GM12864 (cell line): ENCODE data around the gene ANKS1A.
"Not testable (repeated sequence)": the region's sequence is repeated elsewhere in the genome, so short reads cannot be mapped to it uniquely, and the experiment has no call there.

Source experiments
- DNase-seq: peaks from one replicate; pipeline ENCODE4 v3.0.0-alpha.2; 2011; ENCODE audit warnings: low read depth
- H3K4me3 ChIP-seq: 2 replicates; pipeline ENCODE4 v1.5.1; 2011; ENCODE audit warnings: mild to moderate bottlenecking, low read depth, low read length, control low read depth
- TF ChIP-seq, protein P1 (sequence below): IDR thresholded peaks from 2 replicates; pipeline ENCODE4 v1.5.1; 2011; ENCODE audit warnings: low read depth, mild to moderate bottlenecking, moderate library complexity, low read length, control low read depth, inconsistent platforms; ENCODE audit errors: missing control alignments

Gene ANKS1A

DNA sequence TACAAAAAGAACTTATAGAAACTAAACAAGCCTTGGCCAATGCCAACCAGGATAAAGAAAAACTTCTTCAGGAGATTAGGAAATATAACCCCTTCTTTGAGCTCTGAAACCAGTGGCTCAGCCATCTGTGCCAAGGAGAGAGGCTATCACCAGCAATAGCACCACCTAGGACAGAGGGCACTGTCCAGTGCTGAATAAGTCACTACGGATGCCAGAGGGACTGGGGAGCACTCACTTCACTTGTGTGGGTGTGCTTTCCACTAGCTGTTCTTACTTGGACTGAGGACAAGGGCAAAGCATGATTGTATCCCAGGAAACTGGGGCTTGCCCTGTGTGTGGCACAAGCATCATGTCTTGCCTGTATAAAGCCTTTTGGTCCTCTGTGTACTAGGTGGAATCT lies 16.7 kb upstream of the ANKS1A start:
- no peak overlapping the region for H3K4me3 ChIP-seq
- no peak for DNase-seq
- TF ChIP-seq, protein P1, sequence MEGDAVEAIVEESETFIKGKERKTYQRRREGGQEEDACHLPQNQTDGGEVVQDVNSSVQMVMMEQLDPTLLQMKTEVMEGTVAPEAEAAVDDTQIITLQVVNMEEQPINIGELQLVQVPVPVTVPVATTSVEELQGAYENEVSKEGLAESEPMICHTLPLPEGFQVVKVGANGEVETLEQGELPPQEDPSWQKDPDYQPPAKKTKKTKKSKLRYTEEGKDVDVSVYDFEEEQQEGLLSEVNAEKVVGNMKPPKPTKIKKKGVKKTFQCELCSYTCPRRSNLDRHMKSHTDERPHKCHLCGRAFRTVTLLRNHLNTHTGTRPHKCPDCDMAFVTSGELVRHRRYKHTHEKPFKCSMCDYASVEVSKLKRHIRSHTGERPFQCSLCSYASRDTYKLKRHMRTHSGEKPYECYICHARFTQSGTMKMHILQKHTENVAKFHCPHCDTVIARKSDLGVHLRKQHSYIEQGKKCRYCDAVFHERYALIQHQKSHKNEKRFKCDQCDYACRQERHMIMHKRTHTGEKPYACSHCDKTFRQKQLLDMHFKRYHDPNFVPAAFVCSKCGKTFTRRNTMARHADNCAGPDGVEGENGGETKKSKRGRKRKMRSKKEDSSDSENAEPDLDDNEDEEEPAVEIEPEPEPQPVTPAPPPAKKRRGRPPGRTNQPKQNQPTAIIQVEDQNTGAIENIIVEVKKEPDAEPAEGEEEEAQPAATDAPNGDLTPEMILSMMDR = no peak

DNA sequence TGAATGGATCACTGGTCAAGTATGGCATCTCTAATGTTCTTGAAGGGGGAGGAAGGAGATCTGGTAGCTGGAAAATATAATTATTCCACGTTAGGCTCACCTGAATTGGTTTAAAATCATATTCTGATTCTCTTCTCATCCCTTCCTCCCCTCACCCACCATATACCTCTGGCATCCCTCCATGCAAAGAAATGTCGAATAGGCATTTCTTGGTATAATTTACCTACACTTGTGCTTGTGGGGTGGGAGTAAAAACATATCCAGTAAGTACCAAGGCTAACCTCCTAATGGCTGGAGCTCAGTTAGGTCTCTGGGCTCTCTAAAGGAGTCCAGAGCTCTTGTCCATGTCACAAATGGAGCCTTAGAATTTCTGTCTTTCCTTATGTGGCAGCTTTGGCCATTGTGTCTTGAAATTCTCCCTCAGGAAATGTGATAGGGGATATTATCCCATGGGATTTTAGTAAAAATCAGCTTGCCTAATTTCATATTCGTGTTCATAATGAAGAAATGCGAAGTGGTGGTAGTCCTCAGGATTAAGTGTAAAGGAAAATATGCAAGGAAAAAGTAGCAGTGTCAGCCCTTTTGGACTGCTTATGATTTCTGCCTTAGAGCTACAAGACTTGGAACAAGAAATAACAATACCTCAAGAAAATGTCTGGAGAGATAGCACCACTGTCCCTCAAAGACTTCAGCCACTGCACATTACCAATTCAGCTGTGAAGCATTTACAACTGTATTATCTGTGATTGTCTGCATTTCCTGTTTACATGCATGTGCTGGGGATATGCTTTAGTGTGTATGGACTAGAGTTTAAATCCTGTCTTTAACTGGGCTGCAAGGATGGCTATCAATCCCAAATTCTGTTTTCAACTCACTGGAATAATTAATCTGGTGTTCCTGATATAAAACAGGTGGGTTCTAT lies 13.5 kb upstream of the ANKS1A start:
- H3K4me3 ChIP-seq = no peak overlapping the region
- no peak for DNase-seq

DNA sequence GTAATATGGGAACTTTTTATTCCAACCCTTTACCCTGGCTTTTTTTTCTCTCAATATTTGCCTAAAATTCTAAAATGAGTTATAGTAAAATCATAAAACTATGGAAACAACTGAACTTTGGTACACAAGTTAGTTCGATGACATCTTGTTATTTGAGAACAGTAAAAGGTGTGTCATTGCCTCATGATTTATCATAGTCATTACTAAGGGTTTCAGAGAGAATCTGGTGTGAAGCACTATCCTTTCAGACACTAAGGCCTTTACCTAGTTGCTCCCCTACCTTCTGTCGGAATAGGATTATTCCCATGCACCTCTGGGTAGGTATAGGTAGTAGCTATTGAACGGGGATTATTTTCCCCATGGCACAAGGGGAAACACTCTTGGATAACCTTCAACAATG lies 12.6 kb upstream of the ANKS1A start:
- TF ChIP-seq, protein P1 = no peak
- DNase-seq = no peak
- no peak overlapping the region for H3K4me3 ChIP-seq

More for the DNA sequence above, 13.5 kb upstream of the ANKS1A start:
- TF ChIP-seq, protein P1 = no peak

DNA sequence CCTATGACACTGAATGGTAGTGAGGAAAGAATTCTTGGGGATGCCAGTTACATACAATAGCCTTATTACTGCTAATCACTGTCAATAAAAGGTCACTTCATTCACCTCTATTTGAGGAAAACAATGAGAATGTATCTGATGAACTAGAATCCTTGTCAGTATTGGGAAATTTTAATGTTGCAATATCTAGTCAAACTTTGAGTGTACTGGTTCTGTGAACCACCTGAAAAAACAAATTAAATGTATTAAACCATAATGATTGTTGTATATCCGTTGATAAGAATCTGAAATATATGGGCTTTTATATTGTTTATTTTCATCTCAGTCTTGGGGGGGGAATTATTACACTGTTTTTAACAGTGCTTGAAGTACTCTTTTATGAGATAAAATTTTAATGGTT lies 11.8 kb upstream of the ANKS1A start:
- DNase-seq = no peak
- no peak overlapping the region for H3K4me3 ChIP-seq
- TF ChIP-seq, protein P1 = no peak

DNA sequence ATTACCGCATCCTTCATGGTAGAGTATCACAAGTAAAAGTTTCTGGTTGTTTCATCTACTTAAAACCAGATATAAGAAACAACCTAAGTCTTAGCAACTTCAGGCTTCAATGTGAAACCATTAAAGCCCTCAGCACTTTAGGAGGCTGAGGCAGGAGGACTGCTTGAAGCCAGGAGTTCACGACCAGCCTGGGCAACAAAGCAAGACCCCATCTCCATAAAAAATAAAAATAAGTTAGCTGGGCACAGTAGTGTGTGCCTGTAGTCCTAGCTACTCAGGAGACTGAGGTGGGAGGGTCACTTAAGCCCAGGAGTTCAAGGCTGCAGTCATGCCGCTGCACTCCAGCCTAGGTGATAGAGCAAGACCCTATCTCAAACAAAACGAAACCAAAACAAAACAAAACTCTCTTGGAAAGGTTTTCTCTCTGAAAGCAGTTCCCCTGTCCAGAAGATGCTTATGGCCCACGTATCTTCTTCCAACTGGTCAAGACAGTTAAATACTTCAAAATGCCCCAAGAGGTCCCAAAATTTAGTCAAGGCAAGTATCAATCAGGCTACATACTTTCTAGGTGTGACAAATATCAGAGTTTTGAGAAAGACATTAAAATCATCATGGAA lies 11.1 kb upstream of the ANKS1A start:
- DNase-seq = no peak
- TF ChIP-seq, protein P1 = no peak
- no peak overlapping the region for H3K4me3 ChIP-seq

DNA sequence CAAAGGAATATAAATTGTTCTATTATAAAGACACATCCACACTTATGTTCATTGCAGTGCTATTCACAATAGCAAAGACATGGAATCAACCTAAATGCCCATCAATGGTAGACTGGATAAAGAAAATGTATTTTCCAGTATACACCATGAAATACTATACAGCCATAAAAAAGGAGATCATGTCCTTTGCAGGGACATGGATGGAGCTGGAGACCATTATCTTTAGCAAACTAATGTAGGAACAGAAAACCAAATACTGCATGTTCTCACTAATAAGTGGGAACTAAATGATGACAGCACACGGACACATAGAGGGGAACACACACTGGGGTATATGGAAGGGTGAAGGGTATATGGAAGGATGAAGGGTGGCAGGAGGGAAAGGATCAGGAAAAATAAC lies 5.0 kb upstream of the ANKS1A start:
- not testable (repeated sequence) for DNase-seq, H3K4me3 ChIP-seq

DNA sequence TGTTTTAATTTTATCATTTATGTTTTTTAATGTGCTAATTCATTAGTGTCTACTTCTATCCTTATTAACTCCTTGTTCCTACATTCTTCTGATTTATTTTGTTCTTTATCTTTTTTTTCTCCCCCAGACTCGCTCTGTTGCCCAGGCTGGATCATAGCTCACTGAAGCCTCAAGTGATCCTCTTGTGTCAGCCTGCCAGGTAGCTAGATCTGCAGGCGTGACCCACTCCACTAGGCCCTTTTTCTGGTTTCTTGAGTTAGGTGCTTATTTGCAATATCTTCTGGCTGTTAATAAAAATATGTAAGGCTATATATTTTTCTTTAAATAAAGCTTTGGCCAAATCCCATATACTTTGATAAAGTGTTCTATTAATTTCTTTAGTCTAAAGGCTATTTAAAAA lies 4.1 kb upstream of the ANKS1A start:
- H3K4me3 ChIP-seq = no peak overlapping the region
- DNase-seq = no peak
- TF ChIP-seq, protein P1 = no peak

DNA sequence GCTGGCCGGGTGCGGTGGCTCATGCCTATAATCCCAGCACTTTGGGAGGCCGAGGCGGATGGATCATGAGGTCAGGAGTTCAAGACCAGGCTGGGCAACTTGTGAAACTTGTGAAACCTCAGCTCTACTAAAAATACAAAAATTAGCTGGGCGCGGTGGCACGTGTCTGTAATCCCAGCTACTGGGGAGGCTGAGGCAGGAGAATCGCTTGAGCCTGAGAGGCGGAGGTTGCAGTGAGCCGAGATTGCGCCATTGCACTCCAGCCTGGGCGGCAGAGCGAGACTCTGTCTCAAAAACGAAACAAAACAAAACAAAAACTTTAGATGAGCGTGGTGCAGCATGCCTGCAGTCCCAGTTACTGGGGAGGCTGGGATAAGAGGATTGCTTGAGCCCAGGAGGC lies 3.2 kb upstream of the ANKS1A start:
- not testable (repeated sequence) for DNase-seq, H3K4me3 ChIP-seq
